HG03439 (cell line): Measurements from ENCODE around the gene CST8.
"Not testable (repeated sequence)": the region's sequence is repeated elsewhere in the genome, so short reads cannot be mapped to it uniquely, and the experiment has no call there.

Experiments
- ATAC-seq: cut with Tn5 transposase; IDR thresholded peaks from one replicate; pipeline ENCODE4 v1.9.1; 2021; ENCODE audit warnings: mild to moderate bottlenecking, moderate library complexity; ENCODE audit not compliant: unreplicated experiment

Gene CST8

GRCh38 chr20:23490817-23491216 lies at the start of gene CST8:
Gene CST8 (plus strand): TSS chr20:23491117. CDS start chr20:23491668, 551 bp downstream.
- ATAC-seq, result no peak

GRCh38 chr20:23441850-23442313 lies 49.0 kb upstream of the CST8 start:
- no peak for ATAC-seq

GRCh38 chr20:23442436-23442835 lies 48.5 kb upstream of the CST8 start:
- no peak for ATAC-seq

GRCh38 chr20:23444859-23445258 lies 46.1 kb upstream of the CST8 start:
- ATAC-seq, result no peak

- ATAC-seq, result no peak
Measured at GRCh38 chr20:23445596-23446217, 45.2 kb upstream of the CST8 start.

GRCh38 chr20:23446505-23446904 lies 44.4 kb upstream of the CST8 start:
- ATAC-seq, result no peak

GRCh38 chr20:23448167-23448566 lies 42.8 kb upstream of the CST8 start:
- ATAC-seq, result no peak

- ATAC-seq, result no peak
Measured at GRCh38 chr20:23449421-23449820, 41.5 kb upstream of the CST8 start.

GRCh38 chr20:23450877-23451276 lies 40.0 kb upstream of the CST8 start:
- no peak for ATAC-seq

GRCh38 chr20:23451956-23452487 lies 38.9 kb upstream of the CST8 start:
- no peak for ATAC-seq

- no peak for ATAC-seq
Measured at GRCh38 chr20:23452776-23453175, 38.1 kb upstream of the CST8 start, which contains the start of gene CST11. Gene CST11 (minus strand): TSS chr20:23452876. CDS start chr20:23452811, 65 bp downstream.

- no peak for ATAC-seq
Measured at GRCh38 chr20:23453549-23454543, 37.1 kb upstream of the CST8 start.

GRCh38 chr20:23454816-23455215 lies 36.1 kb upstream of the CST8 start:
- ATAC-seq, result no peak

GRCh38 chr20:23455639-23456038 lies 35.3 kb upstream of the CST8 start:
- no peak for ATAC-seq

- no peak for ATAC-seq
Measured at GRCh38 chr20:23456409-23456808, 34.5 kb upstream of the CST8 start.

- no peak for ATAC-seq
Measured at GRCh38 chr20:23456873-23457272, 34.0 kb upstream of the CST8 start.

GRCh38 chr20:23459461-23460150 lies 31.3 kb upstream of the CST8 start:
- ATAC-seq, result no peak

- ATAC-seq, result no peak
Measured at GRCh38 chr20:23461180-23461579, 29.7 kb upstream of the CST8 start.

- not testable (repeated sequence) for ATAC-seq
Measured at GRCh38 chr20:23466961-23467360, 24.0 kb upstream of the CST8 start.

- ATAC-seq, result not testable (repeated sequence)
Measured at GRCh38 chr20:23472306-23472705, 18.6 kb upstream of the CST8 start.

- not testable (repeated sequence) for ATAC-seq
Measured at GRCh38 chr20:23473293-23473692, 17.6 kb upstream of the CST8 start.
